Epithelial cell of proximal tubule (primary cell): Measurements from ENCODE around the gene OR10J4. TPM values are rescaled to one million over a fixed set of nuclear protein-coding genes. Genes with fewer than 3 reads are reported as not detected.

Experiments
- DNase-seq: peaks from one replicate; pipeline ENCODE4 v3.0.0-alpha.2; 2011; ENCODE audit warnings: low read depth
- H3K4me3 ChIP-seq: 2 replicates; pipeline ENCODE4 v1.5.1; 2011; ENCODE audit warnings: low read depth, mild to moderate bottlenecking, low read length
- CTCF ChIP-seq: conservative IDR thresholded peaks from 2 replicates; pipeline ENCODE4 v1.5.1; 2012; ENCODE audit warnings: low read depth, mild to moderate bottlenecking, low read length
- total RNA-seq: library from RNA; depleted of rRNA; stranded (reverse); fragments of >200 nt; gene quantifications from 2 replicates; pipeline ENCODE4 v1.2.3, GENCODE V29; 2015

OR10J4 gene
- total RNA-seq, result not detected in 2 replicates

- DNase-seq, result no peak
- H3K4me3 ChIP-seq, result no peak within 1 kb of the TSS
- no peak for TF ChIP-seq CTCF
Measured at GRCh38 chr1:159431904-159432303, at the start of gene OR10J4. OR10J4 (plus strand) TSS chr1:159432204.

- no peak for TF ChIP-seq CTCF
Measured at GRCh38 chr1:159406821-159407220, 25.2 kb upstream of the OR10J4 start.

GRCh38 chr1:159408862-159409400 lies 23.1 kb upstream of the OR10J4 start:
- DNase-seq, result no peak
- no peak overlapping the region for H3K4me3 ChIP-seq
- TF ChIP-seq CTCF, result no peak

More at GRCh38 chr1:159406821-159407220, 25.2 kb upstream of the OR10J4 start:
- no peak overlapping the region for H3K4me3 ChIP-seq
- DNase-seq, result no peak

DNA sequence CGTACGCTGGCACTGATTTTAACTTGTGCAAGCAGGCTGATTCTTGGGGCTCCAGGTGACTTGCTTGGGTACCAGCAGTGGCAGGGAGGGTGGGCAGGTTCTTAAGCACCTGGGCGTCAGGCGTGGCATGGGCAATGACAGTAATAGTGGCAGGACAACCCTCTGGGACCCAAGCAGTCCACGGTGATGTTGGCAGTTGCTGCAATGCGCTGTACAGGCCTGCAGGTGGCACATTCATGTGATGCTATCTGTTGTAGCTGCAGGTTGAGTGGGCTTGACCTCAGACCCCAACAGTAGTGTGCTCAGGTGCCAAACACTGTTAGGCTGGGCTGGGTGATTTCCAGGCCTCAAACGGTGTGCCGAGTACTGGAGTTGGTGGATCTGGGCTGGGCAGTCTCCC lies 10.2 kb upstream of the OR10J4 start:
- DNase-seq, result no peak
- TF ChIP-seq CTCF, result peak; percentile 47
- H3K4me3 ChIP-seq, result no peak overlapping the region

DNA sequence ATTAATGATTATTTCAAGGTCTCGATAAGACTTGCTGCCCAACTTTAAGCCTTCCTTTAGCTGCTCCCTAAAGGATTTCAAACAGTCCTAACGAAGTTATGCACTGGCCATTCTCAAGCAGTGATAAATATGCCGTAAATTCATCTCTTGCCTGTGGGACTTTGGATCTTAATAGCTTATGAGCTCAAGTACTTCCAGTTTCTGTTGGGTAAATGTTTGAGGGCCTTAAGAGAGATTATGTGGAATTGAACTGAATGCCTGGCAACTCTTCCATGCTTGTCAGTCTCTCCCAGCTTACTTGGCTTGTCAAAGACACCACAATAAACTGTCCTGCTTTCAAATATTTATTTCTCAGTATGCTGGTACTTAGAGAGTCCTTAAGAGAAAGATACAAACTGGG lies 3.5 kb upstream of the OR10J4 start:
- no peak for DNase-seq
- no peak overlapping the region for H3K4me3 ChIP-seq
- no peak for TF ChIP-seq CTCF

GRCh38 chr1:159429074-159429861 lies 2.7 kb upstream of the OR10J4 start:
- peak; percentile 76 for DNase-seq
- TF ChIP-seq CTCF, result no peak
- H3K4me3 ChIP-seq, result no peak overlapping the region

- TF ChIP-seq CTCF, result no peak
- H3K4me3 ChIP-seq, result no peak overlapping the region
- DNase-seq, result no peak
Measured at GRCh38 chr1:159430985-159431384, 1.0 kb upstream of the OR10J4 start.
